Activated naive CD8-positive, alpha-beta T cell treated with anti-CD3 and anti-CD28 coated beads for 36 hours (primary cell): ENCODE results near the gene AFG1L. TPM values are rescaled to one million over a fixed set of nuclear protein-coding genes. Genes with fewer than 3 reads are reported as not detected.
A peak's percentile ranks its signal among the peaks of the same experiment; 100 is the strongest.
"Not testable (repeated sequence)": the region's sequence is repeated elsewhere in the genome, so short reads cannot be mapped to it uniquely, and the experiment has no call there.

ENCODE experiments used
- DNase-seq: peaks from one replicate; pipeline ENCODE4 v3.0.0; 2021
- H3K27ac Mint-ChIP-seq: one replicate; pipeline ENCODE4 v1.8.0; 2022; ENCODE audit warnings: mild to moderate bottlenecking, moderate library complexity, mixed read lengths
- H3K27me3 Mint-ChIP-seq: one replicate; pipeline ENCODE4 v1.8.0; 2022; ENCODE audit warnings: mild to moderate bottlenecking, mixed read lengths
- H3K36me3 Mint-ChIP-seq: one replicate; pipeline ENCODE4 v1.8.0; 2021; ENCODE audit warnings: mild to moderate bottlenecking, mixed read lengths
- H3K4me1 Mint-ChIP-seq: one replicate; pipeline ENCODE4 v1.8.0; 2021; ENCODE audit warnings: mixed read lengths
- H3K4me3 Mint-ChIP-seq: one replicate; pipeline ENCODE4 v1.8.0; 2022; ENCODE audit warnings: mild to moderate bottlenecking, moderate library complexity, mixed read lengths
- H3K9me3 Mint-ChIP-seq: one replicate; pipeline ENCODE4 v1.8.0; 2022; ENCODE audit warnings: mixed read lengths
- total RNA-seq, 2 experiments: library from RNA; stranded (reverse); gene quantifications; one replicate each; pipeline ENCODE4 v1.2.3, GENCODE V29; 2021

The AFG1L gene
- total RNA-seq, 2 experiments from 2014 or later = 4.0 to 4.6 TPM

- Mint-ChIP-seq H3K27ac (no peak overlapping the region), H3K9me3 (no peaks in the 10 kb centered on the region), H3K4me1 (peaks cover 2% of the 10 kb centered on the region), H3K4me3 (no peak overlapping the region), H3K27me3 (no peaks in the 10 kb centered on the region), H3K36me3 (peaks cover 5% of the 10 kb centered on the region)
- no peak for DNase-seq
These were observed 139.4 kb downstream of the AFG1L start for GRCh38 chr6:108434222-108434621.

DNA sequence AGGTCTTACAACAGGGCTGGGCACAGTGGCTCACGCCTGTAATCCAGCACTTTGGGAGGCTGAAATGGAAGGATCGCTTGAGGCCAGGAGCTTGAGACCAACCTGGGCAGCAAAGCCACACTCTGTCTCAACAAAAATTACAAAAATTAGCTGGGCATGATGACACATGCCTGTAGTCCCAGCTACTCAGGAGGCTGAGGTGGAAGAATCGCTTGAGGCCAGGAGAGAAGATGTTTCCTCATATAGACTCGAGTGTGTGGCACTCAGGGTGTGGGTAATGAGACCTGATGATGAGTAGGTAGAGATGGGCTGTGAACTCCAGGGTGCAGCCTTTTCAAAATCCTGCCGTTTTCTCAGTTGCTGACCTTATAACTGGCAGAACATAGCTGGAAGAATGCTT, 140.5 kb downstream of the AFG1L start:
- Mint-ChIP-seq H3K4me3 (no peak overlapping the region), H3K27me3 (no peaks in the 10 kb centered on the region), H3K9me3 (no peaks in the 10 kb centered on the region), H3K4me1 (peaks cover 2% of the 10 kb centered on the region), H3K36me3 (peaks cover 5% of the 10 kb centered on the region), H3K27ac (no peak overlapping the region)
- DNase-seq = no peak

DNA sequence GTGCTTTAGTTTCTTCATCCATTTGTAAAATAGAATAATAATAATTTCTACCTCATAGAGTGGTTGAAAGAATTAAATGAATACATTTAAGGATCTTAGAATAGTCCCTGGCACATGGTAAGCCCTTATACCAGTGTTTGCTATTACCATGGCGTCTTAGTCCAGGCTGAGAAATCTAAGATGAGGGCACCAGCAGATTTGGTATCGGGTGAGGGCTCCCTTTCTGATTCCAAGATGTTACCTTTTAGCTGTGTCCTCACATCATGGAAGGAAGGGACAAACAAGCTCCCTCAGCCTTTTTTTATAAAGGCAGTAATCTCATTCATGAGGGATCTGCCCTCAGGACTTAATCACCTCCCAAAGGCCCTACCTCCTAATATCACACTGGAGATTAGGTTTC, 141.9 kb downstream of the AFG1L start:
- H3K36me3 Mint-ChIP-seq = peaks cover 5% of the 10 kb centered on the region
- H3K4me3 Mint-ChIP-seq = no peak overlapping the region
- no peaks in the 10 kb centered on the region for H3K27me3 Mint-ChIP-seq
- no peak for DNase-seq
- no peak overlapping the region for H3K27ac Mint-ChIP-seq
- H3K9me3 Mint-ChIP-seq = no peaks in the 10 kb centered on the region
- H3K4me1 Mint-ChIP-seq = peaks cover 2% of the 10 kb centered on the region

GRCh38 chr6:108437821-108438220, 143.0 kb downstream of the AFG1L start:
- Mint-ChIP-seq H3K9me3 (no peaks in the 10 kb centered on the region), H3K4me3 (no peak overlapping the region), H3K4me1 (peaks cover 2% of the 10 kb centered on the region), H3K27me3 (peaks cover 5% of the 10 kb centered on the region), H3K27ac (no peak overlapping the region), H3K36me3 (peaks cover 3% of the 10 kb centered on the region)
- no peak for DNase-seq

- H3K27ac Mint-ChIP-seq = no peak overlapping the region
- no peak for DNase-seq
- H3K4me1 Mint-ChIP-seq = no peaks in the 10 kb centered on the region
- peaks cover 8% of the 10 kb centered on the region for H3K36me3 Mint-ChIP-seq
- peaks cover 11% of the 10 kb centered on the region for H3K27me3 Mint-ChIP-seq
- H3K4me3 Mint-ChIP-seq = no peak overlapping the region
- H3K9me3 Mint-ChIP-seq = no peaks in the 10 kb centered on the region
These were observed 144.1 kb downstream of the AFG1L start for GRCh38 chr6:108438918-108439317.

DNA sequence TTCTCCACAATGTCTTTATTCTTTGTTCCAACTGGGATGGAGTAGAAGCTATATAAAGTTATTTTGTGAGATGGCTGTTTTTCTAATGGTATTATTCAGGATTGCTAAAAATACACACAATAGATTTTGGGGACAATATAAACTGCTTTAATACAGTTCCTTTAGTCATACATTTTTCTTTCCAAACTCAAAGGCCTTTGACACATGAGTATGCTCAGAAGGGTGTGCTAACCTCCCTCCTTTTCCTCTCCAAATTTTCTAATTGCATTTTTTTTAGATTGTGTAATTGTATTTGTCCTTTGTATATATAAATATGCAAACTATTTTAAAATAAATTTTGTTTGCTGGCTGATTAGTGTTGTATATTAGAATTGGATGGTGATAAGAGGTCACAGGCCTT, 146.3 kb downstream of the AFG1L start:
- no peak for DNase-seq
- no peaks in the 10 kb centered on the region for H3K9me3 Mint-ChIP-seq

DNA sequence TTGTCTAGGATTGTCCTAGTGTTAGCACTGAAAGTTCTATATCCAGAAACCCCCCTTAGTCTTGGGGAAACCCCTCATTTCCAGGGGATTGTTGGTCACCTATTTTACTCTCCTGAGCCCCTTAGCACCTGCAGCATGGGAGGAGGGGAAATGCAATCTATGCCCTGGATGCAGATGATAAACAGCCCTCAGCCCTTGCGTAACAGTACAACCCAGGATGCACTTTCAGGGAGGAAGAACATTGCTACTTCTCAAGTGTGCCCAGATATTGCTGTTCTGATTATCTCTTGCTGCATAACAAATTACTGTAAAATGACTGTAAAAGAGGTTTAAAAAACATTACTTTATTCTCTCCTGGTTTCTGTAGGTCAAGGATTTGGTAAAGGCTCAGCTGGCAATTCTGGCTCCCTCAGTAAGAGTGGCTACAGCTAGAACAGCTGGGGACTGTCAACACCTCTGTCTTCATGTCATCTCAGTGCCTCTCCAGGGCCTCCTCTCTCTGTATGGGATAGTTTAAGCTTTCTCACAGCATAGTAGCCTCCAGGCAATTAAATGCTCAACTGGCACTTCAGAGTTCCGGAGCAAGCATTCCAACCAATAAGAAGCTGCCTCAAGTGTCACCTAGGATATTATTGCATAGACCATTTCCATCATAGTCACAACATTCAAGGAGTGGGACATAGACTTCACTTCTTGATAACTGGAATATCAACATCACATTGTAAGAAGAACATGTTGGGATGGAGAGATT, 148.1 kb downstream of the AFG1L start:
- peaks cover 11% of the 10 kb centered on the region for H3K27me3 Mint-ChIP-seq
- H3K4me1 Mint-ChIP-seq = peaks cover 20% of the 10 kb centered on the region
- H3K36me3 Mint-ChIP-seq = peaks cover 6% of the 10 kb centered on the region
- no peak for DNase-seq
- H3K27ac Mint-ChIP-seq = no peak overlapping the region
- no peak overlapping the region for H3K4me3 Mint-ChIP-seq
- H3K9me3 Mint-ChIP-seq = no peaks in the 10 kb centered on the region

More for the DNA sequence above, 146.3 kb downstream of the AFG1L start:
- H3K27ac Mint-ChIP-seq = no peak overlapping the region
- peaks cover 11% of the 10 kb centered on the region for H3K27me3 Mint-ChIP-seq
- peaks cover 19% of the 10 kb centered on the region for H3K4me1 Mint-ChIP-seq
- H3K4me3 Mint-ChIP-seq = no peak overlapping the region
- H3K36me3 Mint-ChIP-seq = peaks cover 8% of the 10 kb centered on the region

DNA sequence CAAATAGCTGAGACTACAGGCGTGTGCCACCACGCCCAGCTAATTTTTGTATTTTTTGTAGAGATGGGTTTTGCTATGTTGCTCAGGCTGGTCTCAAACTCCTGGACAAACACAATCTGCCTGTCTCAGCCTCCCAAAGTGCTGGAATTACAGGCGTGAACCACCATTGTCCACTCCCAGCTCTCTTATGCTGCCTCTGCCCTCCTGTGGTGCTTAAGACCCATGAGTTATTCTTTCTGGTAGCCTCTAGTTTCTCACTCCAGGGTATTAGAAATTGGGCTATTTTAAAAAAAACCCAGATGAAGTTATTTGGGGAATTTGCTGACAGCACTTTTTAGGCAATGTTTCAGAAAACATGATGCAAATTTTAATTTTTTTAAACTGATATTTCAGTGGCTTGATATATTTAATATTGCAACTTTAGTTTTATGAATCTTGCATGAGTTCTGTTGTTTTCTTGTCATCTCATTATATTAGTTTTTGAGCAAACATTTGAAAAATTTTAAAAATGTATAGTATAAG, 151.8 kb downstream of the AFG1L start:
- Mint-ChIP-seq H3K27ac (no peak overlapping the region), H3K27me3 (peaks cover 11% of the 10 kb centered on the region), H3K4me3 (no peak overlapping the region), H3K9me3 (no peaks in the 10 kb centered on the region), H3K36me3 (peaks cover 6% of the 10 kb centered on the region), H3K4me1 (peaks cover 20% of the 10 kb centered on the region)
- no peak for DNase-seq

DNA sequence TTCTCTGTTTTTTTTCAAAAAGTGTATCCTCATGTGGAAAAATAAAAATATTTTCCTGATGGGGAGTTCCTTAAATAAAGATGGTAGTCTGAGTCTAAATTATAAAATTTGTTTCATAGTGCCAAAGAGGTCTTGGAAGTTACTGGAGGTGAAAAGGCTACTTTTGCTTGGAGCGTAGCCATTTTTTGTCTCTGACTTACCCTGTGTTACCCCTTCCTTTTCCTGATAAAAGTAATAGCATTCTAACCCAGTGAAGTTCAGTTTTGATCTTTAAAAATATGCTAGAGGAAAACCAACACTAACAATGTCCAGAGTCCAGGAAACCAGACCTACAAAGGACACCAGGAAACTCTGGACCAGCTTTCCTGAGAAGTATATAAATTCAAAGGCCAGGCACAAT, 153.6 kb downstream of the AFG1L start:
- DNase-seq = no peak
- Mint-ChIP-seq H3K36me3 (peaks cover under 1% of the 10 kb centered on the region), H3K27ac (no peak overlapping the region), H3K4me3 (no peak overlapping the region), H3K4me1 (peaks cover 21% of the 10 kb centered on the region), H3K27me3 (no peaks in the 10 kb centered on the region), H3K9me3 (no peaks in the 10 kb centered on the region)

DNA sequence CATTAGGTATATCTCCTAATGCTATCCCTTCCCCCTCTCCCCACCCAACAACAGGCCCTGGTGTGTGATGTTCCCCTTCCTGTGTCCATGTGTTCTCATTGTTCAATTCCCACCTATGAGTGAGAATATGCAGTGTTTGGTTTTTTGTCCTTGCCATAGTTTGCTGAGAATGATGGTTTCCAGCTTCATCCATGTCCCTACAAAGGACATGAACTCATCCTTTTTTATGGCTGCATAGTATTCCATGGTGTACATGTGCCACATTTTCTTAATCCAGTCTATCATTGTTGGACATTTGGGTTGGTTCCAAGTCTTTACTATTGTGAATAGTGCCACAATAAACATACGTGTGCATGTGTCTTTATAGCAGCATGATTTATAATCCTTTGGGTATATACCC, 154.9 kb downstream of the AFG1L start:
- peaks cover 22% of the 10 kb centered on the region for H3K4me1 Mint-ChIP-seq
- not testable (repeated sequence) for H3K27ac Mint-ChIP-seq, H3K36me3 Mint-ChIP-seq, DNase-seq, H3K4me3 Mint-ChIP-seq, H3K9me3 Mint-ChIP-seq, H3K27me3 Mint-ChIP-seq

GRCh38 chr6:108451816-108452215, 157.0 kb downstream of the AFG1L start:
- Mint-ChIP-seq H3K36me3 (no peaks in the 10 kb centered on the region), H3K4me3 (no peak overlapping the region), H3K9me3 (no peaks in the 10 kb centered on the region), H3K4me1 (peaks cover 8% of the 10 kb centered on the region), H3K27me3 (no peaks in the 10 kb centered on the region), H3K27ac (no peak overlapping the region)
- no peak for DNase-seq

GRCh38 chr6:108452711-108453195, 157.9 kb downstream of the AFG1L start:
- Mint-ChIP-seq H3K4me1 (peaks cover 8% of the 10 kb centered on the region), H3K9me3 (no peaks in the 10 kb centered on the region), H3K36me3 (no peaks in the 10 kb centered on the region), H3K27me3 (no peaks in the 10 kb centered on the region), H3K27ac (no peak overlapping the region), H3K4me3 (no peak overlapping the region)
- no peak for DNase-seq

DNA sequence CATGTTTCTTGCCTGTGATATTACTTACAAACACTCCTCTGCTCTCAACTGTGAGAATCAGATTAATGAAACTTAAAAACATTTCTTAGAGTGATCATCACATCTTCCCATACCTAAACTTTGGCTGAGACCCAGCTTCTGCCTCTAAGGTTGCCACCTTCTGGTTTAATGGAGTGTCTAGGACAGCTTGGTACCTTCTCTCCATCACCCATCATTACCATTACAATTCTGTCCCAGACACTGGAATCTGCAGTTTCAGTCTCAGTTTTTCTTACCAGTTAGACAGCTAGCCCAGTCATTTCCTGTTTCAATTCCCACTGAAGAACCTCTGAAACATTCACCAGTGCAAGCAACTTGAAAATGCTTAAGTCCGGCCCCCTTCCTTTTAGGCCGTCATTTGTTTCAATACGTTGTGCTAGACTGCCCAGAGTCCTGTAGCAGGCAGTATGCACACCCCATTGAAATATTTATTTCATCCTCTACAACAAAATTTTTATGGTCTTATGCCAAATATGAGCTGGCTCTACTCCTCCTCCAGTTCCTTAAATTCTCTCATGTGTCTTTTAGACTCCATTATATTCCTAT, 158.8 kb downstream of the AFG1L start:
- Mint-ChIP-seq H3K9me3 (no peaks in the 10 kb centered on the region), H3K27me3 (no peaks in the 10 kb centered on the region), H3K27ac (peak overlapping the region; percentile 7), H3K4me3 (no peak overlapping the region), H3K36me3 (no peaks in the 10 kb centered on the region), H3K4me1 (peaks cover 8% of the 10 kb centered on the region)
- no peak for DNase-seq

DNA sequence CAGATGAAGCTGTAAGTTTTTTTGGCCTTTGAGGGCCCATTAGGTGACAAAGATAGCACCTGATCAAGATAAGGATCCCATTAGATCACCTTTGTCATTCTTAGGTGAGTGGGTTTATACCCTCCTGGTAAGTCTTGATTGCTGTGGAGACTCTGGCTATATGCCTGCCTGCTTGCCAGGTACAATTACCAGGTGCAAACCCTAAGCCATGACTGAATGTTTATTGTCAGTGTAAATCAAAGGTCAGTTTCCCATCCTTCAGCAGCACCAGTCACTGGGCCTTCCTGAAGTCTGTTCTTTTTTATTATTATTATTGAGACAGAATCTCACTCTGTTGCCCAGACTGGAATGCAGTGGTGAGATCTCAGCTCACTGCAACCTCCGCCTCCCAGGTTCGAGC, 159.5 kb downstream of the AFG1L start:
- Mint-ChIP-seq H3K4me1 (peaks cover 8% of the 10 kb centered on the region), H3K9me3 (no peaks in the 10 kb centered on the region), H3K4me3 (no peak overlapping the region), H3K36me3 (no peaks in the 10 kb centered on the region), H3K27me3 (no peaks in the 10 kb centered on the region), H3K27ac (no peak overlapping the region)
- DNase-seq = no peak

DNA sequence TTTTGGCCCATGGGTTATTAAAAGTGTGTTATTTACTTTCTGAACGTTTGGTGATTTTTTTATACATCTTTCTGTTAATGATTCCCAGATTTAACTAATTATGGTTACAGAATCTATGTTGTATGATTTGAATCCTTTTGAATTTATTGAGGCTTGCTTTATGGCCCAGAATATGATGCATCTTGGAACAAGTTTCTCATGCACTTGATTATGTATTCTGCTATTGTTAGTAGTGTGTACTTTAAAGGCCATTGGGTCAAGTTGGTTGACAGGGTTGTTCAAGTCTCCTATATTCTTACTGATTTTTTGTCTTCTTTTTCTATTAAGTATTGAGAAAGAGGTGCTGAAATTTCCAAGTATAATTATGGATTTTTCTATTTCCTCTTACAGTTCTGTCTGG, 160.8 kb downstream of the AFG1L start:
- no peaks in the 10 kb centered on the region for H3K36me3 Mint-ChIP-seq
- H3K27ac Mint-ChIP-seq = no peak overlapping the region
- peaks cover 8% of the 10 kb centered on the region for H3K4me1 Mint-ChIP-seq
- no peak for DNase-seq
- no peaks in the 10 kb centered on the region for H3K9me3 Mint-ChIP-seq
- no peak overlapping the region for H3K4me3 Mint-ChIP-seq
- H3K27me3 Mint-ChIP-seq = no peaks in the 10 kb centered on the region

GRCh38 chr6:108463784-108464183, 168.9 kb downstream of the AFG1L start:
- Mint-ChIP-seq H3K27ac (no peak overlapping the region), H3K36me3 (peaks cover 2% of the 10 kb centered on the region), H3K4me3 (no peak overlapping the region), H3K4me1 (no peaks in the 10 kb centered on the region), H3K27me3 (no peaks in the 10 kb centered on the region), H3K9me3 (no peaks in the 10 kb centered on the region)
- DNase-seq = no peak
